GM12878 (cell line): ENCODE measurements around the gene TRPV3. TPM values are rescaled to one million over a fixed set of nuclear protein-coding genes. Genes with fewer than 3 reads are reported as not detected.

Source experiments
- CEBPB ChIP-seq, 2 experiments: fragments of 150-350 bp in 1 of 2; IDR thresholded peaks; 2 replicates each; pipeline ENCODE4 v1.6.1; 2012 to 2014; ENCODE audit warnings: low read depth in 2 of 2, low read length in 2 of 2, borderline replicate concordance in 1 of 2, inconsistent platforms in 1 of 2
- CREB1 ChIP-seq: IDR thresholded peaks from 2 replicates; pipeline ENCODE4 v1.6.1; 2012; ENCODE audit warnings: low read depth, mild to moderate bottlenecking, inconsistent platforms
- HCFC1 ChIP-seq: fragments of 150-350 bp; IDR thresholded peaks from 2 replicates; pipeline ENCODE4 v1.6.1; 2014; ENCODE audit warnings: low read length
- MEF2B ChIP-seq: fragments of 450-650 bp; IDR thresholded peaks from 2 replicates; pipeline ENCODE4 v1.6.1; 2018; ENCODE audit warnings: mild to moderate bottlenecking, moderate library complexity; ENCODE audit not compliant: partially characterized antibody, poor library complexity, severe bottlenecking
- RELB ChIP-seq: fragments of 450-650 bp; IDR thresholded peaks from 2 replicates; pipeline ENCODE4 v1.6.1; 2017; ENCODE audit warnings: low read depth, mild to moderate bottlenecking, moderate library complexity
- ZBTB40 ChIP-seq: fragments of 450-650 bp; IDR thresholded peaks from 2 replicates; pipeline ENCODE4 v1.6.1; 2016; ENCODE audit warnings: mild to moderate bottlenecking, moderate library complexity, borderline replicate concordance
- polyA plus RNA-seq, 11 experiments: library from polyadenylated mRNA; depleted of rRNA in 4 of 11; unstranded in 6 of 11; stranded (reverse) in 5 of 11; fragments of >200 nt; fragmentation: Nextera tagmentation in 4 of 11; fragmentation: Illumina TruSeq in 1 of 11; extraction: Ambion mirVana in 4 of 11; extraction: Trizol in 1 of 11; gene quantifications; 1 replicate in 1 of 11; 2 replicates in 10 of 11; pipeline versions ENCODE4 v1.2.1 to v1.2.3, GENCODE V29; 2011 to 2016; ENCODE audit warnings: inconsistent platforms in 2 of 11, missing spikeins in 2 of 11, low read depth in 1 of 11
- total RNA-seq, 4 experiments: library from RNA; depleted of rRNA in 3 of 4; stranded (reverse); fragments of >200 nt in 3 of 4; fragmentation: Illumina TruSeq in 1 of 4; extraction: Trizol in 1 of 4; gene quantifications; 2 replicates each; pipeline versions ENCODE4 v1.2.1 to v1.2.3, GENCODE V29; 2013 to 2021
- TF ChIP-seq, protein P1 (sequence below): IDR thresholded peaks from 2 replicates; pipeline ENCODE4 v1.6.1; 2012; ENCODE audit warnings: low read depth, low read length, improper control_type of control experiment

The TRPV3 gene
- total and polyA plus RNA-seq, 10 of the 15 experiments (the other 5 are each of a cell fraction or from before 2014, with no cell fraction given), result 0.52 to 12.0 (median 2.7) TPM

DNA sequence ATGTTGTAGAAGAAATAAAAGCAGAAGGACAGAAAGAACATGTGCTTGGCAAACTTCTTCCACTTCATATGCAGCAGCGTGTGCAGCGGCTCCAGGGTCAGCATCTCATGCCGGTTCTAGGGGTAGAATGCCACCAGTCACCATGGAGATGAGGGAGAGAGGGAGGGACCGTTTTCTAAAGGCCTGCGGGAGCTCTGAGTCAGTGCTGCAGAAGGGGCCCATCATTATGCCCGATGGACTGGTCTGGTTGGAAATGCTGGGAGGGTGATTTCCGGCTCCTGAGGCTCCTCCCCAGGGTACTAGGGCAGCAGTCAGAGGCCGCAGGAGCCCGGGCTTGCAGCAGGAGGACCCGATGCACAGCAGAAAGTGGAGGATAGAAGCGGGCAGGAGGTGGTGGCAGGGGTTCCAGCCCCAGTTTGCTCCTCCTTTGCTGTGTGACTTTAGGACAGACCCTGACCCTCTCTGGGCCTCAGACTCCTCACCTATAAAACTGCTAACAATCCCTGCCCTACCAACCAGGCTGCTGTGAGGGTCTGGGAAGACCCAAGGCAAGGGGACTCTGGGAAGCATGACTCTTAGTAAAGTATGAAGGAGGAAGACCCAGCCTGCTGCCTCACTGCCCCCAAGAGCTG is 28.6 kb downstream of the TRPV3 start (continued):
- TF ChIP-seq RELB (no peak), HCFC1 (no peak), CREB1 (no peak), CEBPB (IDR thresholded peaks at IDR 0.05; ENCODE audit: borderline replicate concordance in 1 of 2, low read depth in 2 of 2, low read length in 2 of 2) (no peak), MEF2B (no peak), ZBTB40 (no peak)
- TF ChIP-seq, protein P1, sequence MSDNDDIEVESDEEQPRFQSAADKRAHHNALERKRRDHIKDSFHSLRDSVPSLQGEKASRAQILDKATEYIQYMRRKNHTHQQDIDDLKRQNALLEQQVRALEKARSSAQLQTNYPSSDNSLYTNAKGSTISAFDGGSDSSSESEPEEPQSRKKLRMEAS, result no peak
- TF ChIP-seq, all 136 proteins: peak for 0
